Measurements from ENCODE around the gene A1BG. TPM values are rescaled to one million over a fixed set of nuclear protein-coding genes. Genes with fewer than 3 reads are reported as not detected.
A peak's percentile ranks its signal among the peaks of the same experiment; 100 is the strongest.

A1BG gene
- polyA plus RNA-seq, 2 of the 4 experiments (the other 2 are of a cell fraction), result 2.5 to 9.5 TPM

DNA sequence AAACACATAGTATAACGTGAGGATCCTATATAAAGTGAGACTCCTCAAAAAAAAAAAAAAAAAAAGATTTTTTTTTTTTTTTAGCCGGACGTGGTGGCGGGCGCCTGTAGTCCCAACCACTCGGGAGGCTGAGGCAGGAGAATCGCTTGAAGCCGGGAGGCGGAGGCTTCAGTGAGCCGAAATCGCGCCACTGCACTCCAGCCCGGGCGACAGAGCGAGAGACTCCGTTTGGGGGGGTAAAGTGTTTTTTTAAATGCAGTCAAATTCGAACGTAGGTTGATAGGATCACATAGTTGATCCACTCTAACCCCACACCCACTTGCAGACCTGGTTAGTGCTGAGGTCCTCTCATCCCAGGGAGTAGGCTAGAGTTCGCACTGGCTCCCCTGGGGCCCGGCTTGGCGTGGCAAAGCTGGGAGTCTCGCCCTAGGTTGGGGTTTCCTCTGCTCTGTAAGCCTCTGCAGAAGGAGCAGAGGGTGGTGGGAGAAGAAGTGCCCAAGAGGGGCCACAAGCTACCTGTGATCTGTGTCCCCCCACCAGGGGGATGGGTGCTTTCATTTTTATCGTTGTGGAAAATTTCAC lies 48.6 kb upstream of the A1BG start:
- H3K9me3 ChIP-seq, result no peaks in the 10 kb centered on the region
- POLR2A ChIA-PET, result no interaction called here
- WGBS (ENCODE audit: missing lambda C conversion rate), result 27% methylated on average over 22 of the region's 23 CpGs
- H3K4me3 ChIP-seq, result peak overlapping the region; percentile 73
- peaks cover 19% of the 10 kb centered on the region for H3K4me1 ChIP-seq
- no peak for FAIRE-seq
- DNase-seq (ENCODE audit: low read depth in 1 of 2, low spot score in 1 of 2), result no peak
- peak overlapping the region; percentile 86 to 91 for H3K27ac ChIP-seq
- H3K4me2 ChIP-seq, result peak overlapping the region; percentile 83
- CTCF ChIA-PET, result no interaction called here
- no peak for TF ChIP-seq KDM5A (IDR thresholded peaks at IDR 0.05)
- no peak for TF ChIP-seq EHF (CRISPR knock-in tag; IDR thresholded peaks at IDR 0.05)
- no peak for TF ChIP-seq GATA3 (IDR thresholded peaks at IDR 0.05; ENCODE audit: borderline replicate concordance)
- TF ChIP-seq EHMT2 (IDR thresholded peaks at IDR 0.05; ENCODE audit: low read depth), result no peak
- no peak for TF ChIP-seq FOSL2 (IDR thresholded peaks at IDR 0.05)
- TF ChIP-seq FOSL2 (CRISPR knock-in tag; IDR thresholded peaks at IDR 0.05), result no peak
- TF ChIP-seq, protein P1, sequence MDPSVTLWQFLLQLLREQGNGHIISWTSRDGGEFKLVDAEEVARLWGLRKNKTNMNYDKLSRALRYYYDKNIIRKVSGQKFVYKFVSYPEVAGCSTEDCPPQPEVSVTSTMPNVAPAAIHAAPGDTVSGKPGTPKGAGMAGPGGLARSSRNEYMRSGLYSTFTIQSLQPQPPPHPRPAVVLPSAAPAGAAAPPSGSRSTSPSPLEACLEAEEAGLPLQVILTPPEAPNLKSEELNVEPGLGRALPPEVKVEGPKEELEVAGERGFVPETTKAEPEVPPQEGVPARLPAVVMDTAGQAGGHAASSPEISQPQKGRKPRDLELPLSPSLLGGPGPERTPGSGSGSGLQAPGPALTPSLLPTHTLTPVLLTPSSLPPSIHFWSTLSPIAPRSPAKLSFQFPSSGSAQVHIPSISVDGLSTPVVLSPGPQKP (IDR thresholded peaks at IDR 0.05; ENCODE audit: low read depth, low read length), result no peak
- no peak for TF ChIP-seq REST (IDR thresholded peaks at IDR 0.05)
- TF ChIP-seq, protein P2, sequence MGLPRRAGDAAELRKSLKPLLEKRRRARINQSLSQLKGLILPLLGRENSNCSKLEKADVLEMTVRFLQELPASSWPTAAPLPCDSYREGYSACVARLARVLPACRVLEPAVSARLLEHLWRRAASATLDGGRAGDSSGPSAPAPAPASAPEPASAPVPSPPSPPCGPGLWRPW (IDR thresholded peaks at IDR 0.05), result no peak
- TF ChIP-seq CBX8 (IDR thresholded peaks at IDR 0.05), result no peak
- no peak for TF ChIP-seq CHD4 (IDR thresholded peaks at IDR 0.05; ENCODE audit: borderline replicate concordance)
- TF ChIP-seq NFE2L2 (conservative IDR thresholded peaks at IDR 0.05; ENCODE audit: low read length), result no peak
- TF ChIP-seq TFCP2L1 (CRISPR knock-in tag; IDR thresholded peaks at IDR 0.05), result no peak
- TF ChIP-seq ZC3H11A (IDR thresholded peaks at IDR 0.05), result no peak
- TF ChIP-seq BHLHE40 (IDR thresholded peaks at IDR 0.05; ENCODE audit: low read depth, low read length), result no peak
- ATAC-seq, result no peak

DNA sequence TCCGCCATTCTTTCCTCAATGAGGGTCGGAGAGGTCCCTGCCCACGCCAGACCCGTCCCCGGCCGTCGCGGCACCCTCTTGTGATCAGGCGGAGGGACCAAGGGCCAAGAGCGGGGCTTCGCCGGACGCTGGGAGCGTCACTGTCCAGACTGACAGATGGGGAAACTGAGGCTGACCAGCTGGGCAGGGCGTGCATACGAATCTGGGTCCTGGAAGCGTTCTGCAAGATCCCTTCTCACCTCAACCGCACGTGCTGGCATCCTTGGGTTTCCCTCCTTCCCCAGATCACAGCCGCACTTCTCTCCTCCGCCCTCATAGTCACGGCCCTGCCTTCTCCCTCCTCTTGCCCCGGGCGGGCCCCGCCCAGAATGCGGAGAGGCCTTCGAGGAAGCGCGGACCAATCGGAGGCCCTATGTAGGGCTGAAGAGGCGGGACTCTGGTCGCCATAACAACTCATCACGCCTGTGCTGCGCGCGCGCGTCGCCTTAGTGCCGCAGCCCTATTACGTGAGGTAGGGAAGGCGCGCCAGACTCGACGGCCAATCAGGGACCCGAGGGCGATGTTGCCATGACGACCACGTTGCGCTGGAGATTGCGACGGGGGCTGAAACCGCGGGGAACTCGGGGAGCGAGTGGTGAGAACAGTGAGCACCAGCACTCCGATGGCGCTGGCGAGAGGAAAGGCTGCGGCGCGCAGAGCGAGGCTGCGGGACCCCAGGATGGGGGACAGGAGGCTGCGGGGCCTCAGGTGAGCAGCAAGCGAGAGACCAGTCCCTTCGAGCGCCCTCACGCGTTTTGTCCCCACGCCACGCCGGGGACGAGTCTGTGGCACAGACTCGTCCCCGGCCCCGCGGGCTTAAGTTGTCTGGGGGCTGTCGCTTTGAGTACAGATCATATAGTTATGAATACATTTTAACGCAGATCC lies 47.9 kb upstream of the A1BG start:
- CTCF ChIA-PET, result interaction anchor here (1.2 kb wide), 1 partner anchor 119 kb away, joined by 7 read pairs; the partner anchor contains the start of gene ZBTB45
- WGBS (ENCODE audit: missing lambda C conversion rate), result 9% methylated on average over 55 of the region's 80 CpGs
- DNase-seq (ENCODE audit: low read depth in 1 of 2, low spot score in 1 of 2) (peak; percentile 97 to 100), ATAC-seq (peak; percentile 76 to 94), FAIRE-seq (peak; percentile 99)
- Histone ChIP-seq H3K4me2 (peak overlapping the region; percentile 89), H3K9me3 (no peaks in the 10 kb centered on the region), H3K4me3 (peak overlapping the region; percentile 73), H3K27ac (peak overlapping the region; percentile 86 to 91), H3K4me1 (peaks cover 19% of the 10 kb centered on the region)
- POLR2A ChIA-PET, result interaction anchor here (1.6 kb wide), 1 partner anchor 39 kb away, joined by 5 read pairs; the partner anchor contains the start of gene ZNF497
- TF ChIP-seq MYC (IDR thresholded peaks at IDR 0.05; ENCODE audit: borderline replicate concordance, low read length) (0 out of 2 replicates have a peak, but pooled peaks have one; percentile 24), BHLHE40 (IDR thresholded peaks at IDR 0.05; ENCODE audit: low read depth, low read length) (0 out of 2 replicates have a peak, but pooled peaks have one; percentile 21), NFE2L2 (conservative IDR thresholded peaks at IDR 0.05; ENCODE audit: low read length) (no peak), MAFK (IDR thresholded peaks at IDR 0.05; ENCODE audit: partially characterized antibody) (no peak), NPAS2 (CRISPR knock-in tag; IDR thresholded peaks at IDR 0.05; ENCODE audit: borderline replicate concordance) (no peak), PHF8 (IDR thresholded peaks at IDR 0.05; ENCODE audit: borderline replicate concordance, low read depth) (peak; percentile 76; the same call in 1 of the 2 replicates), ESRRA (IDR thresholded peaks at IDR 0.05; ENCODE audit: borderline replicate concordance, low read length) (no peak), POLR2A (IDR thresholded peaks at IDR 0.05; ENCODE audit: low read length) (peak; percentile 95), CBX2 (IDR thresholded peaks at IDR 0.05; ENCODE audit: borderline replicate concordance, low read depth) (no peak), FOSL2 (IDR thresholded peaks at IDR 0.05) (no peak), FOSL2 (CRISPR knock-in tag; IDR thresholded peaks at IDR 0.05) (no peak), RCOR1 (IDR thresholded peaks at IDR 0.05; ENCODE audit: low read depth, low read length) (no peak), GATA3 (IDR thresholded peaks at IDR 0.05; ENCODE audit: borderline replicate concordance) (no peak), HOXA7 (CRISPR knock-in tag; IDR thresholded peaks at IDR 0.05) (no peak), CHD4 (IDR thresholded peaks at IDR 0.05; ENCODE audit: borderline replicate concordance) (no peak), EHF (CRISPR knock-in tag; IDR thresholded peaks at IDR 0.05) (no peak), CHD2 (IDR thresholded peaks at IDR 0.05; ENCODE audit: low read length, partially characterized antibody) (no peak), HOXB5 (CRISPR knock-in tag; IDR thresholded peaks at IDR 0.05) (peak; percentile 84; the same call in 1 of the 2 replicates), JUN (IDR thresholded peaks at IDR 0.05) (peak in 1 of 2 experiments; percentile 90; a peak in 3 of 5 replicates), ZC3H11A (IDR thresholded peaks at IDR 0.05) (no peak)
- TF ChIP-seq, protein P3, sequence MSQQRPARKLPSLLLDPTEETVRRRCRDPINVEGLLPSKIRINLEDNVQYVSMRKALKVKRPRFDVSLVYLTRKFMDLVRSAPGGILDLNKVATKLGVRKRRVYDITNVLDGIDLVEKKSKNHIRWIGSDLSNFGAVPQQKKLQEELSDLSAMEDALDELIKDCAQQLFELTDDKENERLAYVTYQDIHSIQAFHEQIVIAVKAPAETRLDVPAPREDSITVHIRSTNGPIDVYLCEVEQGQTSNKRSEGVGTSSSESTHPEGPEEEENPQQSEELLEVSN (IDR thresholded peaks at IDR 0.05; ENCODE audit: borderline replicate concordance, low read depth), result peak; percentile 96
- TF ChIP-seq, protein P1 (IDR thresholded peaks at IDR 0.05; ENCODE audit: low read depth, low read length), result no peak
